ENCODE measurements around the gene CRYBG1.

GRCh38 chr6:106363401-106364138 lies 3.1 kb downstream of the CRYBG1 start:
- TF ChIP-seq CTCF (IDR thresholded peaks at IDR 0.05): no peak
- no peak for TF ChIP-seq EZH2 (IDR thresholded peaks at IDR 0.05)

All from neural progenitor cell (in vitro differentiated cells).